DOHH2 (cell line): Measurements from ENCODE around the gene XIST.

ENCODE experiments used
- H3F3A ChIP-seq: fragments of 200-600 bp; sonication (generic), shearing (Covaris generic); 2 replicates; pipeline ENCODE4 v1.6.0; 2016; ENCODE audit warnings: antibody characterized with exemption, mild to moderate bottlenecking; ENCODE audit not compliant: control insufficient read depth, insufficient read depth
- H3K27ac ChIP-seq: fragments of 200-600 bp; sonication (generic); 2 replicates; pipeline ENCODE4 v1.5.1; 2014; ENCODE audit warnings: low read depth, mild to moderate bottlenecking, low read length, moderate library complexity
- H3K27me3 ChIP-seq: fragments of 200-600 bp; sonication (generic); 2 replicates; pipeline ENCODE4 v1.6.1; 2014; ENCODE audit warnings: mild to moderate bottlenecking, low read length, mixed read lengths; ENCODE audit not compliant: control insufficient read depth
- H3K36me3 ChIP-seq: fragments of 200-600 bp; sonication (generic); 2 replicates; pipeline ENCODE4 v1.6.1; 2014; ENCODE audit warnings: mild to moderate bottlenecking, low read length, moderate library complexity, mixed read lengths; ENCODE audit not compliant: control insufficient read depth
- H3K4me1 ChIP-seq: fragments of 200-600 bp; sonication (generic); 2 replicates; pipeline ENCODE4 v1.6.1; 2014; ENCODE audit warnings: mild to moderate bottlenecking, low read length, mixed read lengths; ENCODE audit not compliant: control insufficient read depth
- H3K4me2 ChIP-seq: fragments of 200-600 bp; sonication (generic); 2 replicates; pipeline ENCODE4 v1.6.0; 2014; ENCODE audit warnings: mild to moderate bottlenecking, low read length, moderate library complexity
- H3K4me3 ChIP-seq: fragments of 200-600 bp; sonication (generic); 2 replicates; pipeline ENCODE4 v1.5.1; 2014; ENCODE audit warnings: mild to moderate bottlenecking, low read length, mixed read lengths
- H3K79me2 ChIP-seq: fragments of 200-600 bp; sonication (generic); 2 replicates; pipeline ENCODE4 v1.6.1; 2014; ENCODE audit warnings: mild to moderate bottlenecking, low read length, mixed read lengths; ENCODE audit not compliant: control insufficient read depth
- H3K9me2 ChIP-seq: fragments of 200-600 bp; sonication (generic); replicated peaks from 2 replicates; pipeline ENCODE4 v1.6.1; 2014; ENCODE audit warnings: mild to moderate bottlenecking, low read length, mixed read lengths; ENCODE audit not compliant: control insufficient read depth
- H3K9me3 ChIP-seq: fragments of 200-600 bp; sonication (generic); 2 replicates; pipeline ENCODE4 v1.6.1; 2014; ENCODE audit warnings: antibody characterized with exemption, low read length, mixed read lengths; ENCODE audit not compliant: control insufficient read depth, insufficient read depth
- H4K20me1 ChIP-seq: fragments of 200-600 bp; sonication (generic); 2 replicates; pipeline ENCODE4 v1.6.0; 2014; ENCODE audit warnings: low read depth, mild to moderate bottlenecking, antibody characterized with exemption, low read length, moderate library complexity; ENCODE audit not compliant: control insufficient read depth, insufficient read depth
- CTCF ChIP-seq: fragments of 200-600 bp; sonication (generic); IDR thresholded peaks from one replicate; pipeline ENCODE4 v1.5.1; 2014; ENCODE audit warnings: antibody characterized with exemption, mild to moderate bottlenecking, low read depth, low read length; ENCODE audit not compliant: poor library complexity, severe bottlenecking
- EZH2phosphoT487 ChIP-seq: fragments of 200-600 bp; sonication (generic); IDR thresholded peaks from 2 replicates; pipeline ENCODE4 v1.6.1; 2017; ENCODE audit warnings: borderline replicate concordance, mild to moderate bottlenecking, antibody characterized with exemption, low read length, moderate library complexity, mixed read lengths

Gene XIST

GRCh38 chrX:73838123-73838522 lies 14.4 kb downstream of the XIST start:
- TF ChIP-seq EZH2phosphoT487 (no peak), CTCF (no peak)
- H3K79me2 ChIP-seq: no peaks in the 10 kb centered on the region
- no peaks in the 10 kb centered on the region for H3K36me3 ChIP-seq
- no peaks in the 10 kb centered on the region for H3K27me3 ChIP-seq
- H4K20me1 ChIP-seq: no peaks in the 10 kb centered on the region
- no peaks in the 10 kb centered on the region for H3K9me2 ChIP-seq
- no peak overlapping the region for H3K27ac ChIP-seq
- no peaks in the 10 kb centered on the region for H3K4me1 ChIP-seq
- no peak overlapping the region for H3K4me2 ChIP-seq
- H3K9me3 ChIP-seq: no peaks in the 10 kb centered on the region
- H3F3A ChIP-seq: no peaks in the 10 kb centered on the region
- H3K4me3 ChIP-seq: no peak overlapping the region

- no peak overlapping the region for H3K4me2 ChIP-seq
Measured at GRCh38 chrX:73836956-73837477, 15.5 kb downstream of the XIST start.

GRCh38 chrX:73834219-73834618 lies 18.3 kb downstream of the XIST start:
- Histone ChIP-seq H3K4me2 (no peak overlapping the region), H4K20me1 (no peaks in the 10 kb centered on the region), H3K27ac (no peak overlapping the region), H3F3A (no peaks in the 10 kb centered on the region), H3K4me3 (no peak overlapping the region), H3K79me2 (no peaks in the 10 kb centered on the region), H3K4me1 (no peaks in the 10 kb centered on the region), H3K27me3 (no peaks in the 10 kb centered on the region), H3K36me3 (no peaks in the 10 kb centered on the region), H3K9me2 (no peaks in the 10 kb centered on the region), H3K9me3 (no peaks in the 10 kb centered on the region)
- TF ChIP-seq EZH2phosphoT487: no peak
- TF ChIP-seq CTCF: no peak

More at GRCh38 chrX:73836956-73837477, 15.5 kb downstream of the XIST start:
- Histone ChIP-seq H3K27me3 (no peaks in the 10 kb centered on the region), H3K4me1 (no peaks in the 10 kb centered on the region), H3F3A (no peaks in the 10 kb centered on the region), H3K4me3 (no peak overlapping the region), H3K36me3 (no peaks in the 10 kb centered on the region), H3K79me2 (no peaks in the 10 kb centered on the region), H4K20me1 (no peaks in the 10 kb centered on the region), H3K27ac (no peak overlapping the region), H3K9me2 (no peaks in the 10 kb centered on the region), H3K9me3 (no peaks in the 10 kb centered on the region)
- TF ChIP-seq EZH2phosphoT487: no peak
- TF ChIP-seq CTCF: no peak

- H3K4me3 ChIP-seq: no peak overlapping the region
- H3K36me3 ChIP-seq: no peaks in the 10 kb centered on the region
- H3K27ac ChIP-seq: no peak overlapping the region
- no peaks in the 10 kb centered on the region for H3K79me2 ChIP-seq
- H3K9me3 ChIP-seq: no peaks in the 10 kb centered on the region
- no peaks in the 10 kb centered on the region for H3K27me3 ChIP-seq
- H3F3A ChIP-seq: no peaks in the 10 kb centered on the region
- no peak for TF ChIP-seq CTCF
- TF ChIP-seq EZH2phosphoT487: no peak
- no peaks in the 10 kb centered on the region for H3K4me1 ChIP-seq
- no peak overlapping the region for H3K4me2 ChIP-seq
- no peaks in the 10 kb centered on the region for H4K20me1 ChIP-seq
- no peaks in the 10 kb centered on the region for H3K9me2 ChIP-seq
Measured at GRCh38 chrX:73832319-73832718, 20.2 kb downstream of the XIST start.
